GM23338 (cell line): ENCODE data around the gene GNAT3. TPM values are rescaled to one million over a fixed set of nuclear protein-coding genes. Genes with fewer than 3 reads are reported as not detected.
A peak's percentile ranks its signal among the peaks of the same experiment; 100 is the strongest.

Experiments used
- ATAC-seq: fragments of 200-7000 bp; cut with Tn5 transposase; 3 replicates; pipeline ENCODE4 v1.9.1; 2020
- DNase-seq: peaks from one replicate; pipeline ENCODE4 v3.0.0-alpha.2; 2015; ENCODE audit warnings: low spot score
- H2AFZ ChIP-seq: fragments of 200-600 bp; sonication (generic); 2 replicates; pipeline ENCODE4 v1.8.0; 2016; ENCODE audit warnings: antibody characterized with exemption, mild to moderate bottlenecking, moderate library complexity
- H3F3A ChIP-seq: fragments of 200-600 bp; sonication (generic); replicated peaks from 2 replicates; pipeline ENCODE4 v1.8.0; 2017; ENCODE audit warnings: antibody characterized with exemption, mixed run types, low read depth
- H3K27ac ChIP-seq: fragments of 200-600 bp; sonication (generic); 2 replicates; pipeline ENCODE4 v1.6.1; 2016; ENCODE audit warnings: low read depth
- H3K27me3 ChIP-seq: fragments of 200-600 bp; sonication (generic); 2 replicates; pipeline ENCODE4 v1.8.0; 2016; ENCODE audit warnings: mild to moderate bottlenecking, mixed run types, moderate library complexity; ENCODE audit not compliant: insufficient read depth
- H3K36me3 ChIP-seq: fragments of 200-600 bp; sonication (generic); 2 replicates; pipeline ENCODE4 v1.8.0; 2016; ENCODE audit warnings: mild to moderate bottlenecking; ENCODE audit not compliant: insufficient read depth
- H3K4me1 ChIP-seq: fragments of 200-600 bp; sonication (generic); 2 replicates; pipeline ENCODE4 v1.8.0; 2016; ENCODE audit warnings: mild to moderate bottlenecking, moderate library complexity; ENCODE audit not compliant: insufficient read depth
- H3K4me2 ChIP-seq: fragments of 200-600 bp; sonication (generic); 2 replicates; pipeline ENCODE4 v1.7.1; 2017; ENCODE audit warnings: mixed run types
- H3K4me3 ChIP-seq: fragments of 200-600 bp; sonication (generic); 2 replicates; pipeline ENCODE4 v1.6.1; 2016; ENCODE audit warnings: mixed run types
- H3K79me2 ChIP-seq: fragments of 200-600 bp; sonication (generic); replicated peaks from 2 replicates; pipeline ENCODE4 v1.8.0; 2017; ENCODE audit warnings: mild to moderate bottlenecking; ENCODE audit not compliant: insufficient read depth
- H3K9me2 ChIP-seq: fragments of 200-600 bp; sonication (generic); 2 replicates; pipeline ENCODE4 v1.8.0; 2017; ENCODE audit not compliant: insufficient read depth
- H4K20me1 ChIP-seq: fragments of 200-600 bp; sonication (generic); replicated peaks from 2 replicates; pipeline ENCODE4 v1.8.0; 2017; ENCODE audit warnings: mild to moderate bottlenecking; ENCODE audit not compliant: insufficient read depth
- H3K27ac Mint-ChIP-seq: 2 replicates; pipeline ENCODE4 v1.8.0; 2020; ENCODE audit warnings: inconsistent platforms, mild to moderate bottlenecking, moderate library complexity, mixed read lengths
- H3K27me3 Mint-ChIP-seq: 3 replicates; pipeline ENCODE4 v1.8.0; 2022; ENCODE audit warnings: low read depth, mild to moderate bottlenecking, moderate library complexity, mixed read lengths, inconsistent platforms; ENCODE audit not compliant: insufficient read depth, poor library complexity
- H3K36me3 Mint-ChIP-seq: 3 replicates; pipeline ENCODE4 v1.8.0; 2021; ENCODE audit warnings: low read depth, mild to moderate bottlenecking, inconsistent platforms, moderate library complexity, mixed read lengths
- H3K4me1 Mint-ChIP-seq: 3 replicates; pipeline ENCODE4 v1.8.0; 2020; ENCODE audit warnings: mild to moderate bottlenecking, inconsistent platforms, mixed read lengths
- H3K4me3 Mint-ChIP-seq: 3 replicates; pipeline ENCODE4 v1.8.0; 2021; ENCODE audit warnings: moderate library complexity, mild to moderate bottlenecking, inconsistent platforms, mixed read lengths
- H3K9me3 Mint-ChIP-seq: 3 replicates; pipeline ENCODE4 v1.8.0; 2020; ENCODE audit warnings: moderate library complexity, mild to moderate bottlenecking, inconsistent platforms, mixed read lengths
- EZH2phosphoT487 ChIP-seq: fragments of 200-600 bp; sonication (generic); IDR thresholded peaks from one replicate; pipeline ENCODE4 v1.8.1; 2018; ENCODE audit warnings: antibody characterized with exemption; ENCODE audit not compliant: unreplicated experiment
- JUNB ChIP-seq: IDR thresholded peaks from one replicate; pipeline ENCODE4 v1.6.1; 2016; ENCODE audit warnings: antibody characterized with exemption; ENCODE audit not compliant: unreplicated experiment
- NANOG ChIP-seq: IDR thresholded peaks from 2 replicates; pipeline ENCODE4 v1.6.1; 2016; ENCODE audit warnings: antibody characterized with exemption, borderline replicate concordance
- REST ChIP-seq: IDR thresholded peaks from one replicate; pipeline ENCODE4 v1.6.1; 2018; ENCODE audit warnings: antibody characterized with exemption; ENCODE audit not compliant: unreplicated experiment
- ZNF462 ChIP-seq: fragments of 250-450 bp; sonication (Bioruptor Pico); IDR thresholded peaks from 2 replicates; pipeline ENCODE4 v1.5.0; 2020; ENCODE audit warnings: mild to moderate bottlenecking, moderate library complexity
- polyA plus RNA-seq: library from polyadenylated mRNA; unstranded; fragments of >200 nt; fragmentation: Nextera tagmentation; extraction: Ambion mirVana; gene quantifications from 2 replicates; pipeline ENCODE4 v1.2.1, GENCODE V29; 2016
- total RNA-seq: library from RNA; depleted of rRNA; stranded (reverse); fragments of >200 nt; shearing (Covaris generic); gene quantifications from 2 replicates; pipeline ENCODE4 v1.2.3, GENCODE V29; 2014
- TF ChIP-seq, protein P1 (sequence below): IDR thresholded peaks from 2 replicates; pipeline ENCODE4 v1.6.1; 2016; ENCODE audit warnings: antibody characterized with exemption

GNAT3 gene
- total and polyA plus RNA-seq, 2 experiments from 2014 or later, result not detected

DNA sequence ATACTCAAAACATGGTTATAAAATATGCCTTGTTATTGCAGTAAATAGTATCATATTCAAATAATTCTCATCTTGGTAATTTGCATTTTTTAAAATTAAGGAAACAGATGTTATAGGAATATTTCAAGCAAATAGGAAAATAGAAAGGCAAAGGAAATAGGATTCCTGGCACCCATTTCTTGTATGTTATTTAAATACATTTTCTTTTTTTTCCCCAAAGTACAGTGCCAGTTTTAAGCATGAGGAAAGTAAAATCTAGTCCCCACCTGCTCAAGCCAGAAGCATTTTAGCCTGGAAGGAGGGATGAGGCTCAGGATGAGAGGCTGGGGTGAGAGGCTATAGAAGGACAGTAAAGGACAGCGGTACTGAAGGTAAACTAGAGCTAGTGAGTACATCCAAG, 38.1 kb downstream of the GNAT3 start:
- H3K4me1 Mint-ChIP-seq, result peaks cover 23% of the 10 kb centered on the region
- peaks cover 16% of the 10 kb centered on the region for H3K4me1 ChIP-seq
- ATAC-seq, result no peak
- H3K27me3 Mint-ChIP-seq, result no peaks in the 10 kb centered on the region
- H3K36me3 Mint-ChIP-seq, result no peaks in the 10 kb centered on the region
- H3K9me3 Mint-ChIP-seq, result no peaks in the 10 kb centered on the region
- no peak overlapping the region for H3K4me2 ChIP-seq
- no peak overlapping the region for H3K4me3 Mint-ChIP-seq
- H3K9me2 ChIP-seq, result no peaks in the 10 kb centered on the region
- H4K20me1 ChIP-seq, result no peaks in the 10 kb centered on the region
- H2AFZ ChIP-seq, result no peak overlapping the region
- DNase-seq, result no peak
- H3K79me2 ChIP-seq, result no peaks in the 10 kb centered on the region
- no peak for TF ChIP-seq NANOG
- no peak for TF ChIP-seq JUNB
- TF ChIP-seq ZNF462, result no peak
- H3K27me3 ChIP-seq, result no peaks in the 10 kb centered on the region
- no peaks in the 10 kb centered on the region for H3F3A ChIP-seq
- no peak overlapping the region for H3K27ac Mint-ChIP-seq
- H3K36me3 ChIP-seq, result no peaks in the 10 kb centered on the region
- no peak overlapping the region for H3K4me3 ChIP-seq
- H3K27ac ChIP-seq, result no peak overlapping the region

DNA sequence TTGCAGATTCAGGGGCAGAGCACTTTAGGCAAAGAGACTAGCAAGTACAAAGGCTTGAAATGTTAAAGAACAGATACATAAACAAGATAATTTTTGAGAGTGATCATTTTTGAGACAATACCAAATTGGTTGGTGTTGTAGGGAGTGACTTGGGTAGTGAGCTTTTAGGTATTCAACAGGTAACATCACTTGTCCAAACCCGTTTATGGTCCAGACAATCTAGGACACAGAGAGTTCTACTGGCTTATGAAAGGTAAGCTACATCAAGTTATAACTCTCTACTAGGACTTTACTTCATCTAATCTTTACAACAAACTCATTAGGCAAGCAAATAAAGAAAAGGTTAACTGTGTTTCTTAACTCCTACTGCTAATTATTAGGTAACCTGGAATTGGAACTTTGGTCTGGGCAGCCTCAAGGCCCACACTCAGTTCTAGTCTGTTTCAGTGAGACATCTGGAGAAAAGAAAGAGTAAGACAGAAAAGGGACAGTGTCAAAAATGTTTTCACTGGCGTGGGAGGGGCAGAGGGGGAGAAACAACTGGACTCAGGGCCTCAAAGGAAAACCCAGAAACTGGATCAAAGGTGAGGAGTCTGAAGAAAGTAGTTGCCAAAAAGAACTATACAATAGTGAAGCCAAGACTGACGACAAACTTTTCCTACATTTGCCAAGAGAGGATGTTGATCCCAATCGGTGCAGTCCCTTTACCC, 39.2 kb downstream of the GNAT3 start:
- Mint-ChIP-seq H3K36me3 (no peaks in the 10 kb centered on the region), H3K4me3 (no peak overlapping the region), H3K9me3 (no peaks in the 10 kb centered on the region), H3K27me3 (no peaks in the 10 kb centered on the region), H3K4me1 (peaks cover 23% of the 10 kb centered on the region), H3K27ac (no peak overlapping the region)
- H3K27me3 ChIP-seq, result no peaks in the 10 kb centered on the region
- no peaks in the 10 kb centered on the region for H4K20me1 ChIP-seq
- no peak overlapping the region for H3K4me2 ChIP-seq
- ATAC-seq (no peak), DNase-seq (no peak)
- peaks cover 16% of the 10 kb centered on the region for H3K4me1 ChIP-seq
- no peaks in the 10 kb centered on the region for H3K9me2 ChIP-seq
- no peaks in the 10 kb centered on the region for H3F3A ChIP-seq
- no peak overlapping the region for H3K27ac ChIP-seq
- H3K79me2 ChIP-seq, result no peaks in the 10 kb centered on the region
- no peak overlapping the region for H3K4me3 ChIP-seq
- peak overlapping the region; percentile 70; the same call in 1 of the 2 replicates for H2AFZ ChIP-seq
- no peaks in the 10 kb centered on the region for H3K36me3 ChIP-seq
- TF ChIP-seq, protein P1, sequence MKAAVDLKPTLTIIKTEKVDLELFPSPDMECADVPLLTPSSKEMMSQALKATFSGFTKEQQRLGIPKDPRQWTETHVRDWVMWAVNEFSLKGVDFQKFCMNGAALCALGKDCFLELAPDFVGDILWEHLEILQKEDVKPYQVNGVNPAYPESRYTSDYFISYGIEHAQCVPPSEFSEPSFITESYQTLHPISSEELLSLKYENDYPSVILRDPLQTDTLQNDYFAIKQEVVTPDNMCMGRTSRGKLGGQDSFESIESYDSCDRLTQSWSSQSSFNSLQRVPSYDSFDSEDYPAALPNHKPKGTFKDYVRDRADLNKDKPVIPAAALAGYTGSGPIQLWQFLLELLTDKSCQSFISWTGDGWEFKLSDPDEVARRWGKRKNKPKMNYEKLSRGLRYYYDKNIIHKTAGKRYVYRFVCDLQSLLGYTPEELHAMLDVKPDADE, result no peak
- TF ChIP-seq NANOG, result no peak
- no peak for TF ChIP-seq EZH2phosphoT487
- no peak for TF ChIP-seq REST
